ENCODE data around the gene MAP2K7.

- TF ChIP-seq POLR2A (IDR thresholded peaks at IDR 0.05) (no peak), CTCF (IDR thresholded peaks at IDR 0.05) (no peak)
These were observed 20.6 kb upstream of the MAP2K7 start for GRCh38 chr19:7883105-7883504.

Measured in lower leg skin (tissue), 3 donors.